ENCODE measurements around the gene PPT1.
A peak's percentile ranks its signal among the peaks of the same experiment; 100 is the strongest.
"Not testable (repeated sequence)": the region's sequence is repeated elsewhere in the genome, so short reads cannot be mapped to it uniquely, and the experiment has no call there.

Gene PPT1

DNA sequence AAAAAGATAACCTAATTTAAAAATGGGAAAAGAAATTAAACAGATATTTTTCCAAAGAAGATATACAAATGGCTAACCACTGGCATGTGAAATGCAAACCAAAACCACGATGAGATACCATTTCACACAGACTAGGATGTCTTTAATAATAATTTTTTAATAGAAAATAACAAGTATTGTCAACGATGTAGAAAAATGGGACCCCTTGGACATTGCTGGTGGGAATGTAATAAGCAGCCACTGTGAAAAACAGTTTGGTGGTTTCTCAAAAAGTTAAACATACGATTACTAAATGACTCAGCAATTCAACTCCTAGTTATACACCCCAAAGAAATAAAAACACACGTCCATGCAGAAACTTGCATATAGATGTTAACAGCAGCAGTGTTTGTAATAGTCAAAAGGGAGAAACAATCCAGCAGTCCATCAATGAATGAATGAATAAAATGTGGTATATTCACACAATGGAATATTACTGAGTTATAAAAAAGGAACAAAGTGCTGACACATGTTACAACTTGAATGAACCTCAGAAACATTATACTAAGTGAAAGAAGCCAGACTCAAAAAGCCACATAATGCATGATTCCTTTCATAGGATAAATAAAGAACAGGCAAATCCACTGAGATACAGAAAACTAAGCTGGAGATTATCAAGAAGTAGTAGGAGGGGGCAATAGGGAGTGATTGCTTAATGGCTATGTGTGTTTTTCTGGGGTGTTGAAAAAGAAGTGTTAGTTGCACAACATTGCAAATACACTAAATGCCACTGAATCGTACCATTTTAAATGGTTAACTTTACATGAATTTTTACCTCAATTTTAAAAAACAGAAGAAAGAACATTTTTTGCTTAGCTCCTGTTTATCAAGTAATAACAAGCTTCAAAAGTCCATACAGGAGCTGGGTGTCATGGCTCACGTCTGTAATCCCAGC lies 4.1 kb downstream of the PPT1 start:
- DNase-seq (ENCODE audit: low spot score) = no peak

DNA sequence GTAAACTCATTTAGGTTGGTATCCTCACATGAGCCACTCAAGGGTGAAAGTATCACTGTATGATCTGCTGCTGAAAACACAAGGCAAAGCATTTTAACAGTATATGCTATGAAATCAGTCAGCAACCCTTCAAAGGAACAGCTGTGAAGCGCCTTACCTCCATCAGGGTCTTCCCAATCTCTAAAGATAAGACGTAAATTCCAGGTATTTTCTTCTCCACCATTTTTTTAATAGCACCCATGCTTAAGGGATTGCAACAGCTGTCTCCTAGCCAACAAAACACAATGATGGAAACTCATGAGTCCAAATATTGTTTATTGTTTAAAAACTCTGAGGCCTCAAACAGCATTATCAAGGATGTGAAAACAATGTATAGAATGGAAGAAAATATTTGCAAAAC lies 4.8 kb downstream of the PPT1 start:
- no peak for DNase-seq (ENCODE audit: low spot score)

DNA sequence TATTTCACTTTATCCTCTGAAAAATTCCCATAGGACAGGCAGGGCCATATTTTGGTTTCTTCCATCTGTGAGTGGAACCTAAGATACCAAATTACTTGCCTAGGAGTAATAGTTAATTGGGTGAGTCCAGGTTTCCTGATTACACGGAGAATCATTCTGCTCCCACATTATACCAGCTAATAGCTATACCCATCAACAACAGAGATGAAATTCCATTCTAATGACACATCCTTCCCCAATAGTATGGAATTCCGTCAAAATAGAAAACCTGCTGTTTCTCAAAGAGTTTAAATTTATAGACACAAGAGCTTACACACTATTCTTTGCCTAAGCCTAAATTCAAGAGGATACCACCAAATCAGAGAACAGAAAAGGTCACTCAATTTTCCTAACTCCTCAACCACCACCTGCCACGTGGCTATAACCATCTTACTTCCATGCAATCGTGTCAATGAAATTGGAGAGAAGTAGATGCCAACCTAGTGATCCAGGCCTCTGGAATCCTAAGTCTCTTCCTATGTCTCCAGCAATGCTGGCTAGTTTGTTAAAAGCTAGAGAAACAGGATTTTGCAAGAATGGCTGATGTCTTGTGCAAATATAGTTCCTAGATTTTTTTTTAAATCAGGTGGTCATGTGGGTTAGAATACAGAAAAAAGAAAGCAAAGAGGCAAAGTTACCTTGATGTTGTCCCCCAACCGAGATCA lies 6.2 kb downstream of the PPT1 start:
- DNase-seq (ENCODE audit: low spot score) = no peak

DNA sequence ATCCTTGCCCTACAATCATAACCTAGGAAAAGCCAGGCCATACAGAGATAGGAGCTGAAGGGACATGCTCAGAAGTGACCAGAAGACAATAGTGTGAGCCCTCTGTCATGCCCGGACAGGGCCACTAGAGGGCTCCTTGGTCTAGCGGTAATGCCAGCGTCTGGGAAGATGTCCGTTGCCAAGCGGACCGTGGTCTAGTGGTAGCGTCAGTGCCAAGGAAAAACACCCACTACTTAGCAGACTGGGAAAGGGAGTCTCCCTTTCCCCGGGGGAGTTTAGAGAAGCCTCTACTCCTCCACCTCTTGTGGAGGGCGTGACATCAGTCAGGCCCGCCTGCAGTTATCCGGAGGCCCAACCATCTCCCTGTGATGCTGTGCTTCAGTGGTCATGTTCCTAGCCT lies 12.3 kb downstream of the PPT1 start:
- not testable (repeated sequence) for DNase-seq (ENCODE audit: low spot score)

DNA sequence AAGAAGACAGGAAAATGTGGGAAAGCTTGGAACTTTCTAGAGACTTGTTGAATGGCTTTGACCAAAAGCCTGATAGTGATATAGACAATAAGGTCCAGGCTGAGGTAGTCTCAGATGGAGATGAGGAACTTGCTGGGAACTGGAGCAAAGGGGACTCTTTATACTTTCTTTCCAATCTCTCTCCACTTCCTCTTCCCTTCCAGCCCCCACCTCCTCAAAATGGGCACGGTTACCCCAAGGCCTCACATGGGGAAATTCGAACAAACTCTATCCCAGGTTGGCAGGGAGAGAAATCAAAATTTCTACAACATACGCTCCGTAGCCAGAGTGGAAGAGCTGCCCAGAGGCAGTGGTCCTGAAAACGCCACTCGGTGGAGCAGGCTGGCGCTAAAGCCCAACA lies 15.2 kb downstream of the PPT1 start:
- DNase-seq (ENCODE audit: low spot score) = no peak

DNA sequence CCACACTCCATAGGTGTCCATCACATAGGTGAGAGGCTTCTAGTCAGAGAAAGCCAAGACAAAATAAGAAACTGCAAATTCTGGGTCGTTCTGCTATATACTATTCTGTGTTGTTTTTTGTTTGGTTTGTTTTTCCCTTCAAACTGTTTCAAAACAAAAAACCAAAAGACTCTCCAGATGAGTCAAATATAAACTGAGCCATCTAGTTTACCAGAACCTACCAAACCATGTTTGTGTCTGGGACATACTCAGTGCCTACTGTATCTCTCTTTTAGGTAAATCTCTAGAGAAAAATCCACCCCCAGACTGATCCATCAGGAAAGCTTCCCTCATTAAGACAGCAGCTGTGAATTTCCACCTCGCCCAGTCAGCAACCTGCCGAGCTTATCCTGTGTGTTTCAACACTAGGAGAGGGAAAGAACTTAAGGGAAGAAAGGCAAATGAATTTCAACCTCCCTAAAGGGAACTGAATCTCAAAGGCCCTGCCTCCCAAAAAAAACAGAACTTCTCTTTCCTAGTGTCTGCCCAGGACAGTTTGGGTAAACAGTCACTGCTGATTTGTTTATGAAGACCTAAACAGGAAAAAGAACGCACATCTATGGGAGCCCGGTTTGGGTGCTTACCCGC lies 17.2 kb downstream of the PPT1 start:
- DNase-seq (ENCODE audit: low spot score) = no peak

DNA sequence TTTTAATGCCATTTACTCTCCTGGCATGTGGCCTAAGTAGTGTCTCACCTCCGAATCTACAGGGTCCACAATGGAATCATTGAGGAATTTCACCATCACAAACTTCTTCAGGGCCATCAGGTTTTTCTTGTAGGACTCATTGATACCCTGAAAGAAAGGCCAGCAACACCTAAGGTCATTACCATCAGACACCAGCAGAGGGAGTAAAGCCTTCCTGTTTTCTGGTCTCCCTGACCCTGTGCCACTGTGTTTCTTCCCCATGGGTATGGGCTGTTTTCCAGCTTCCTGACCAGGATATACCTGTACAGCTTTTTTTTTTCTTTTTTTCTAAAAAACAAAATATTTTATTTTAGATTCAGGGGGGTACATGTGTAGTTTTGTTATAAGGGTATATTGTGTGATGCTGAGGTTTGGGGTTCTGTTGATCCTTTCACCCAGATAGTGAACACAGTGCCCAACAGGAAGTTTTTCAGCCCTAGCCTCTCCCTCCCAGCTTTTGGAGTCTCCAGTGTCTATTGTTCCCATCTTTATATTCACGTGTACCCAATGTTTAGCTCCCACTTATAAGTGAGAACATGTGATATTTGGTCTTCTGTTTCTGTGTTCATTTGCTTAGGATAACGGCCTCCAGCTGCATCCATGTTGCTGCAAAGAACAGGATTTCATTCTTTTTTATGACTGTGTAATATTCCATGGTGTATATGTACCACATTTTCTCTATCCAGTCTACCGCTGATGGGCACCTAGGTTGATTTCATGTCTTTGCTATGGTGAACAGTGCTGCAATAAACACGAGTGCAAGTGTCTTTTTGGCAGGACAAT lies 18.3 kb downstream of the PPT1 start:
- DNase-seq (ENCODE audit: low spot score) = peak; percentile 29

DNA sequence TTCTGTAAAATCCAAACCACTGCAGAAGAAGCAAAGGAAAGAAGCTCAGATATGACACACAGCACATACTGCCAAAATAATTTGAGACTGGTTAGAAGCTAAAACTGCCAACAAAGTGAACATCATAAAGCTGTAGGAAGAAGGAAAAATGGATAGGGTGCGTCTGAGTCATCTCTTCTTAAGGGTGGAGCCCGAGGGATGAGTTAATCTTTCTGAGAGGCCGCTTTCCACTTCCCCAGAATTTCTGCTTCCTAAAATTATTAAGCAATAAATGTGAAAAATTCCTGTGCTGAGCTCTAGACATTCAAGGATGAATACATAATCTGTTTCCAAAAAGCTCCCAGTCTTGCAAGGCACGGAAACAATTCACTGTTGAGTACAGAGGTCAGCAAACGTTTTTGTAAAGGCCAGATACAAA lies 20.1 kb downstream of the PPT1 start:
- peak; percentile 55 for DNase-seq (ENCODE audit: low spot score)

DNA sequence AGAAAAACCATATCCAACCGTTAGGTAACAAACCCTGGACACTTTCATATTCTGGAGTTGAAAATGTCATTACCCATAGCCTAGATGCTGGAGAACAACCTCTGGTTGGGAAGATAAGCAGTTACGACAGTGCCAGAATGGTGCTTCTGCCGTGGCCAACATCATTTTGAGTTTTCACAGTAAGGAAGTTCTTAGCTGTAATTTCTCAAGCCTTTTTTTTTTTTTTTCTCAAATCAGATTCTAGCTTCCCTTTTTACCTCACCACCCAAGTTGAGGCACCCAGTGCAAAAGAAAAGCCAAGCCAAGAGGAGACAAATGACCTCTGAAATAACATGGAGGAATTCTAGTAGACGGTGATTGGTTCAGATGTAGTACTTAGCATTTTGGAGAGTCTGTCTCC lies 21.8 kb downstream of the PPT1 start:
- DNase-seq (ENCODE audit: low spot score) = no peak

DNA sequence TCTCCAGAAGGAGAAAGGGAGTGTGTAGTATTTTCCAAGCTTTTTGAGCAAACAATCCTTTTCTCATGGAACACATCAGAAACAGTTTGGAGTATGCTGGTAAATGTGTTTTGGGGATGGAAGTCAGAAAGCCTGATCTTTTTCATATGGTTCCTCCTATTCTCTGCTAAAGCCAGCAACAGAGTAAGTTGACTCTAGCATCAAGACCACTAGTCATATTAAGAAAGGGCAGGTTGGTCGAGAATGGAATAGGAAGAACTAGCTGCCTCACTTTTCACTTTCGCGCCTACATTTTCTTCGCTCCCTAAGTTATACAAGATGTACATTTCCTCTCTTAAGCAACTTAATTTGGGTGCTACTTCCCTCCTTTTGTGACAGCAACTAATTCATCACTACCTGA lies 24.0 kb downstream of the PPT1 start:
- DNase-seq (ENCODE audit: low spot score) = no peak

DNA sequence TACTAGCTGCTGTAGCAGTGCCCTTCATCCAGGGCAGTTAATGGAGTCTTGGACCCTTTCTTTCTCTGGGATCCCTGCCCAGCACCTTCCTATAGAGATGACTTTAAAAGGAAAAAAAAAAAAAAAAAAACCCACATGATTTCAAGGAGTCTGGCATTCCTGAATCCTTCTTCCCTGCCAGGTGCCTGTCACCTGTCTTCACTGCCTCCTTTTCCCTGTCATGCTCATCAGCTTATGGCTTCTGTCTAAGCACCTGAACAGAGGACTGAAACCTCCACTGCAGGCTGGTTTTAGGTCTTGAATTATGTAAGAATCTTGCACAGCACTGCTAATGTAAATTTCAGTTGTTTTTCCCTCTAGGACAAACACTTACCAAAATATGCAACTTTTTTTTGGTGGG lies 24.9 kb downstream of the PPT1 start:
- no peak for DNase-seq (ENCODE audit: low spot score)

DNA sequence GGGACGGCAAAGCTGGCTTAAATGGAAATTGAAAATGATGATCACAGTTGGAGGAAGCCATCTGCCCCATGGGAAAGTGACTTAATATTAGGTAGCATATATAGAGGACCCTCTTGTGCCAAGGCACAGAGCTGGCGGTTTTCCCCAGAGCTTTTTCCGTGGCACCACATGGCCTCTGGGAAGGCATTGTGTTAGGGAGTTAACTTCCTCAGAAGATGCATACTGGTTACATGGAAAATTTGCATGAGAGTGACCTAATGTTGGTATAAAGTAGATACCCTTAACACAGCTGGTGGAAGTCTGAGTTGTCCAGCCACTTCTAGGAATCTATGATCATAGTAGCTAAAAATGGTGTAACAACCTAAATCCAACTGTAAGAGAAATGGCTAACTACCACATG lies 29.2 kb downstream of the PPT1 start:
- no peak for DNase-seq (ENCODE audit: low spot score)

DNA sequence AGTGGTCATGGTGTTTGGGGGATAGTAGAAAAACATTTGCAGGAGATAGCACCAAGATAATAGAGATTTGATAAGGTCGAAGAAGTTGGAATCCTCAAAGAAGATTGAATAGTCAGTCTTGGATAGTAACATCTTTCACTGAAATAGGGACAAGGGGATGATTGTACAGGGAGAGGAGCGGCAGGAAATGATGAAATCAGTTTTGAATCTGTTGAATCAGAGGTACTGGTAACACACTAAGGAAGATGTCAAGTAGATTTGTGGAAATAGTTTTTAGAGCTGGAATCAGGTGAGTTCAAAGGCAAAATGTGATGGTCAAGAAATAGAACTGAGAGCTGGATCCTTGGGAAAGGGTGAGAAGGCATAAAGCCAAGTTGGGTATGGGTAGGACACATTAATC lies 30.0 kb downstream of the PPT1 start:
- no peak for DNase-seq (ENCODE audit: low spot score)

DNA sequence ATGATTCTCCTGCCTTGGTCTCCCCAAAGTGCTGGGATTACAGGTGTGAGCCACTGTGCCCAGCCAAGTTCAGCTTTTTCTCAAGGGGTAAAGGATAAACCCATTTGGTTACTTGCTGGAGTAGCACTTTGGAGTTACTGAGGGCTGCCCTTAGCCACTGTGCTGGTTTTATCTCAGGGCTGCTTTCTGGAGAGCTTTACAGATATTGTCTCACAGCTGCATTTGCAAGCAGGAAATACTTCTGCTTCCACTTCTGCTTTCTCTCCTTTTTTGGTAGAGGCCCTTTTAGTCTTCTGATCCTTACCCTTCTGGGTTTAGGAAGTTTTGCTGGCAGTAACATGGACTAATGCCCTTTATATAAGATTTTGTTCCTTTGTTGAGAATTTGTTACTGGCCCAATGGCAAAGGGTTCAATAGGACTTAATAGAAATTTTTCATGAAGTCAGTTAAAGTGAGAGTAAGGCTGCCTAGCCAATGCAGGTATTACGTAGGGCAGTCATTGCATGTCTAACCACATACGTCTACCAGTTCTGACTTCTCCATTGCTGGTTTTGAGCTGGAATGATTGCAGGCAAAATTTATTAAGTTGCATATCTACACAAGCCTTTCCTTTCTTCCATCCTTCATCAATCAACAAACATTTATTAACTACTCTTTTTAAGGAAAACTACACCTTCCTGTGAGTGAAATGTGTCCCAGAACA lies 32.1 kb downstream of the PPT1 start:
- no peak for DNase-seq (ENCODE audit: low spot score)

DNA sequence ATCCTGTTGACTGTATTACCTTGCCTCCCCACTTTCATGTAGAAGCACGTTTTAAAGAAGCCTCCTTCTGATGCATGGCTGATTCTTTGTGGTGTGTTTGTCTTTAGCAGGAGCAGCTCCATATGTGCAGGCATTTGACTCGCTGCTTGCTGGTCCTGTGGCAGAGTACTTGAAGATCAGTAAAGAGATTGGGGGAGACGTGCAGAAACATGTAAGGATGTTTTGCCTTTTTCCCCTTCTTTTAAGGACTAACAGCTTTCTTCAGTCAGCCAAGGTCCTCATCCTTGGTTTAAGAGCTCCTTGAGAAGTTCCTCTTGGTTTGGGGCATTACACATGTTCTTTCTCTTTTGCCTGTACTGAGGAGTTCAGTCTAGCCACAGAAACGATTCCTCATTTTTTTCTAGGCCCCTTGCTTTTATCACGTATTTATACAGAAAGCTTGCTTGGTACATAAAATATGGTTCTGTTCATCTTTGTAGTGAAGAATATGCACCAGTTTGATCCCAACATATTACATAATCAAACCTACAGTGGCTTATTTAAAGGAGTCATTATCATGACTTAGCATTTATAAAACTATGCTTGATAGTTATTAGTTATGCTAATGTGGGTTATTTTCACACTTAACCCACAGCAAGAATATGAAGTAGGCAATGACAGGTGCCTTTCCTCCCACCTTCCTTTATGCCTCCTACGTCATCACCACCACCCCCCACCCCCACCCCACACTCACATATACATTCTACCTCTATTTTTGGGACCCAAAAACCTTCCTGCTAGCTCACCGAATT lies 36.9 kb downstream of the PPT1 start:
- no peak for DNase-seq (ENCODE audit: low spot score)

DNA sequence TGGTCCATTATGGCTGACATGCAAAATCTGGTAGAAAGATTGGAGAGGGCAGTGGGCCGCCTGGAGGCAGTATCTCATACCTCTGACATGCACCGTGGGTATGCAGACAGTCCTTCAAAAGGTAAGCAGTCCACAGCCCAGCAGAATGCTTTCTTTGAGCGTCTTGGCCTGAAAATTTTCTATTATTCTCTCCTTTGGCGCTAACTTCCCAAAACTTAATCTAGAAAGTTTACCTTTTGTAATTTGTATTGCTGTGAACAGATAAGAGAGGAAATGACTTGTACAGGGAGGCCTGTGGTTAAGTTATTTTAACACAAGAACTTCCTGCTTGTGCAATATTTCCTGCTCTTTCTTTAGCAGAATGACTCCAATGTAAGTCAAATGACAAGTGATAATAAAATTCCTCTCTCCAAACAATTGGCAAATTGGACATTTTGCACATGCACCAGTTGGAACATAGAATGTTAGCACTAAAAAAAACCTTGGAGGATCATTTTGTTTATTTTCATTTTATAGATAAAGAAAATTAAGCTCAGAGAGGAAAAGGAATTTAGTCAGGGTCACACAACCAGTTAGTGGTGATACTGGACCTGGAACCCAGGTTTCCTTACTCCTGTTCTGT lies 37.6 kb downstream of the PPT1 start:
- DNase-seq (ENCODE audit: low spot score) = peak; percentile 23

DNA sequence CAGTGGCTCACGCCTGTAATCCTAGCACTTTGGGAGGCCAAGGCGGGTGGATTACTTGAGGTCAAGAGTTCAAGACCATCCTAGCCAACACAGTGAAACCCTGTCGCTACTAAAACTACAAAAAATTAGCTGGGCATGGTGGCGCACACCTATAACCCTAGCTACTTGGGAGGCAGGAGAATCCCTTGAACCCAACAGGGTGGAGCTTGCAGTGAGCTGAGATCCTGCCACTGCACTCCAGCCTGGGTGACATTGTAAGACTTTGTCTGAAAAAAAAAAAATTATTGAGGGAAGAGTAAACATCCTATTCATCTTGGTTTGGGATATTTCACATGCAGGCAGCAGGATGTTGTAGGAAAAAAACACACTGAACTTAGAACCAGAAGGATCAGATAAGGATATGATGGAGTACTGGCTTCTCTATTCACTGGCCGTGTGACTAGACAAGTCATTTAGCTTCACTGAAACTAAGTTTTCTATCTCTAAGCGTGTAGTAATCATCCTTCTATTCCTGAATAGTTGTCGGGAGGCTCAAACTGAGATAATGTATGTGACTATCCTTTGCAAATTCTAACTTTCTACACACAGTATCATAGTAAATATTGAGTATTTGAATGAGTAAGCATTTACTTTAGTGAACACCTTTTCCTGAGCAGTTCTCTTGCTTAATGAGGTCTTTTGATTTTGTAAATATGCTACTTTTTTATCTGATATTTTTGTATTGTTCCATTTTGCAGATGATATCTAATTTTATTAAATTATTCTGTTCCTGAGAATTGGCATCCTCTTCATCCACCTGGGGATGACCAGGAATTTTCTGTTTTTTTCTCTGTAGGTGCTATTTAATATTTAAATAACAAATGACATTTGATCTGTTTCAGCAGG lies 38.4 kb downstream of the PPT1 start:
- no peak for DNase-seq (ENCODE audit: low spot score)

DNA sequence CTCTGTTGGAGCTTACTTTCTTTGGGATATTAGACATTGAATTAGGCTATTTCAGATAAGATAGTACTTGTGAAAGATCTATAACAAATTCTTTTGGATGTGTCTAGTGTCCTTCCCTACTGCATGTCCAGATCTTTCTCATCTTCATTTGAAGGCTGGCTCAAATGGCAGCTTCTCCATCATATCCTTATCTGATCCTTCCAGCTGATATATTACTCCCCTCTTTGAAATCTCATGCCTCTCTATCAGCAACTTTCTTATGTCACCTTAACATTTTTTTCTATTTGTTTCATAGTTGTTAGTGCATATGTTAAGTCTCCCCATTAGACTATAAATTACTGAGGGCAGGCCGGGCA lies 39.0 kb downstream of the PPT1 start:
- no peak for DNase-seq (ENCODE audit: low spot score)

DNA sequence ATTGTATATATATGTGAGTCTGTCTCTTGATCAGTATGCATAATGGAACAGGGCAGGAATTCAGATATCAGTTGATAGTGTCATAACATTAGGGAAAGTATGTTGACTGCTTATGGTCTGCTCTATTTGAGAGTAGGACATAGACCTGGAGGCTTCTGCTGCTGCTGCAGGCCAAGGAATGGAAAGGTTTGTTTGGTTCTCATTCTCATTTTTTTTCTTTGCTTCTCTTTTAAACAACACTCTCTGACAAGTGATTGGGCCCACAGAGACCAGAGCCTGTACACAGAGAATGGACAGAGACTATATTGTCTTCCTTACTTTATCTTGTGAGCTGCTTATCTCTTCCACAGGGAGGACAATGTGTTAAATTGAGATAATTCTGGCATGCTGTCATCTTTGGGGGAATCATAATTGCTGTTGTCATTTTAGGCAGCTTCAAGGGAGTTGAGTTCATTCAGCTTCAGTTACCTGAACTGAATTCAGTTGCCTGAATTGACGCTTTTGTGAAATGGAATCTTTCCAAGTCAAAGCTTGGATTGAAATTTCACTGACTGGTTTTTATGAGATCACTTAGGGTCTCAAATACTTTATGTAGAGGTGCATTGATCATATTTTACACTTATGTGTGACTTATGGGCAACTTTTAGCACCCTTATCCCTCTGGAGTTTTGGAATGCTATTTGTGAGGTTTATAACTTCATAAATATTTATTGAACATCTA lies 39.6 kb downstream of the PPT1 start:
- no peak for DNase-seq (ENCODE audit: low spot score)
